Body of pancreas (tissue), 4 donors: ENCODE measurements around the gene CFAP92. TPM values are rescaled to one million over a fixed set of nuclear protein-coding genes. Genes with fewer than 3 reads are reported as not detected.
A peak's percentile ranks its signal among the peaks of the same experiment; 100 is the strongest.

Experiments
- ATAC-seq: fragments of 150-250 bp; one replicate; pipeline ENCODE4 v1.9.1; 2016
- DNase-seq, 4 donors: peaks; one replicate each; pipeline ENCODE4 v3.0.0-alpha.2; 2019
- H3K27ac ChIP-seq, 4 donors: fragments of 200-600 bp; sonication (generic); 1 replicate in 3 of 4; 2 replicates in 1 of 4; pipeline versions ENCODE4 v1.5.1 to v1.6.1; 2016 to 2019; ENCODE audit warnings: mild to moderate bottlenecking in 1 of 4, mixed read lengths in 1 of 4, moderate library complexity in 1 of 4
- H3K27me3 ChIP-seq, 2 donors: fragments of 200-600 bp; sonication (generic); one replicate each; pipeline ENCODE4 v1.6.0; 2016; ENCODE audit warnings: mild to moderate bottlenecking in 1 of 2
- H3K36me3 ChIP-seq, 2 donors: fragments of 200-600 bp; sonication (generic); replicated peaks in 1 of 2; 2 replicates each; pipeline ENCODE4 v1.5.1; 2016; ENCODE audit warnings: low read depth in 2 of 2; ENCODE audit not compliant: insufficient read depth in 1 of 2
- H3K4me1 ChIP-seq: fragments of 200-600 bp; sonication (generic); one replicate; pipeline ENCODE4 v1.6.0; 2016
- H3K4me3 ChIP-seq, 2 donors: fragments of 200-600 bp; sonication (generic); 1 replicate in 1 of 2; 2 replicates in 1 of 2; pipeline ENCODE4 v1.5.1; 2016 to 2019
- H3K9me3 ChIP-seq, 3 donors: fragments of 200-600 bp; sonication (generic); 1 replicate in 2 of 3; 2 replicates in 1 of 3; pipeline ENCODE4 v1.5.1; 2016
- CTCF ChIP-seq, 7 experiments: fragments of 450-650 bp in 4 of 7; fragments of 200-600 bp in 3 of 7; sonication (generic) in 3 of 7; IDR thresholded peaks; one replicate each; pipeline ENCODE4 v1.5.1; 2016 to 2019; ENCODE audit warnings: antibody characterized with exemption in 7 of 7
- POLR2A ChIP-seq, 3 donors: fragments of 450-650 bp; IDR thresholded peaks; one replicate each; pipeline ENCODE4 v1.6.1; 2016; ENCODE audit warnings: antibody characterized with exemption in 3 of 3, mild to moderate bottlenecking in 2 of 3
- WGBS, 2 donors: methylation state at CpG; one replicate each; pipeline ENCODE4 v1.1.5; 2017; 5-methylcytosine and 5-hydroxymethylcytosine counted together
- intact Hi-C: fragments of 100-400 bp; cut with DNase I; formaldehyde crosslinking; loops from one replicate; pipeline ENCODE4 v1.15.1; 2023
- total RNA-seq, 2 donors: library from RNA; depleted of rRNA; stranded (reverse); fragments of >200 nt; gene quantifications; one replicate each; pipeline ENCODE4 v1.1.0, GENCODE V29; 2016

The CFAP92 gene
- total RNA-seq, 2 donors from 2014 or later: not detected

GRCh38 chr3:128878556-128879124 is 115.2 kb downstream of the CFAP92 start:
- intact Hi-C loops: no loop called here
- 0 to 1% methylated on average over 14 of the region's 14 CpGs for WGBS, 2 donors
- peak overlapping the region; percentile 72 to 95 (median 92) for H3K27ac ChIP-seq
- ATAC-seq (peak; percentile 30), DNase-seq (peak in 2 of 4 donors; percentile 15 to 37)
- peak overlapping the region; percentile 72 to 79 for H3K4me3 ChIP-seq
- no peaks in the 10 kb centered on the region for H3K9me3 ChIP-seq
- H3K27me3 ChIP-seq: no peaks in the 10 kb centered on the region
- H3K4me1 ChIP-seq: peaks cover 42% of the 10 kb centered on the region
- TF ChIP-seq CTCF (IDR thresholded peaks at IDR 0.05): peak in 1 of 7 experiments; percentile 3
- TF ChIP-seq POLR2A (IDR thresholded peaks at IDR 0.05): no peak
- H3K36me3 ChIP-seq: no peaks in the 10 kb centered on the region

- ATAC-seq (no peak), DNase-seq (no peak)
- intact Hi-C loops: no loop called here
- Histone ChIP-seq H3K4me3 (no peak overlapping the region), H3K36me3 (no peaks in the 10 kb centered on the region), H3K27ac (peak overlapping the region in 3 of 4 donors; percentile 88 to 95 (median 95)), H3K9me3 (no peaks in the 10 kb centered on the region), H3K4me1 (peaks cover 40% of the 10 kb centered on the region), H3K27me3 (no peaks in the 10 kb centered on the region)
- TF ChIP-seq POLR2A (IDR thresholded peaks at IDR 0.05): no peak
- no peak for TF ChIP-seq CTCF (IDR thresholded peaks at IDR 0.05)
- 61 to 64% methylated on average over 7 of the region's 7 CpGs for WGBS, 2 donors
These were observed 115.8 kb downstream of the CFAP92 start for GRCh38 chr3:128878011-128878457.

- TF ChIP-seq CTCF (IDR thresholded peaks at IDR 0.05) (peak in 5 of 7 experiments; percentile 14 to 36 (median 31)), POLR2A (IDR thresholded peaks at IDR 0.05) (no peak)
- no peak overlapping the region for H3K4me3 ChIP-seq
- peak; percentile 22 to 53 (median 37) for DNase-seq
- H3K27ac ChIP-seq: no peak overlapping the region
- WGBS, 2 donors: 41% methylated on average over 12 of the region's 12 CpGs
- H3K27me3 ChIP-seq: no peaks in the 10 kb centered on the region
- no peaks in the 10 kb centered on the region for H3K9me3 ChIP-seq
- H3K36me3 ChIP-seq: no peaks in the 10 kb centered on the region
- H3K4me1 ChIP-seq: peaks cover 17% of the 10 kb centered on the region
- ATAC-seq: no peak
- intact Hi-C loops: no loop called here
These were observed 118.2 kb downstream of the CFAP92 start for GRCh38 chr3:128875556-128876120.

- Histone ChIP-seq H3K4me1 (peaks cover 7% of the 10 kb centered on the region), H3K9me3 (no peaks in the 10 kb centered on the region), H3K27me3 (no peaks in the 10 kb centered on the region), H3K4me3 (no peak overlapping the region), H3K27ac (no peak overlapping the region), H3K36me3 (no peaks in the 10 kb centered on the region)
- no peak for TF ChIP-seq CTCF (IDR thresholded peaks at IDR 0.05)
- TF ChIP-seq POLR2A (IDR thresholded peaks at IDR 0.05): no peak
- 36 to 63% methylated on average over 3 of the region's 3 CpGs for WGBS, 2 donors
- intact Hi-C loops: no loop called here
- no peak for DNase-seq
- no peak for ATAC-seq
These were observed 119.2 kb downstream of the CFAP92 start for GRCh38 chr3:128874481-128875180.
